Fibroblast of lung (primary cell): Measurements from ENCODE around the gene LIF.

Experiments used
- EZH2 ChIP-seq: IDR thresholded peaks from 2 replicates; pipeline ENCODE4 v1.5.1; 2012; ENCODE audit warnings: low read length, control low read depth, mild to moderate bottlenecking; ENCODE audit errors: missing control alignments
- TF ChIP-seq, protein P1 (sequence below), 2 donors: IDR thresholded peaks in 1 of 2; conservative IDR thresholded peaks in 1 of 2; 1 replicate in 1 of 2; 2 replicates in 1 of 2; pipeline ENCODE4 v1.5.1; 2011 to 2012; ENCODE audit warnings: low read length in 2 of 2, control low read depth in 1 of 2, inconsistent platforms in 1 of 2, low read depth in 1 of 2, mild to moderate bottlenecking in 1 of 2

DNA sequence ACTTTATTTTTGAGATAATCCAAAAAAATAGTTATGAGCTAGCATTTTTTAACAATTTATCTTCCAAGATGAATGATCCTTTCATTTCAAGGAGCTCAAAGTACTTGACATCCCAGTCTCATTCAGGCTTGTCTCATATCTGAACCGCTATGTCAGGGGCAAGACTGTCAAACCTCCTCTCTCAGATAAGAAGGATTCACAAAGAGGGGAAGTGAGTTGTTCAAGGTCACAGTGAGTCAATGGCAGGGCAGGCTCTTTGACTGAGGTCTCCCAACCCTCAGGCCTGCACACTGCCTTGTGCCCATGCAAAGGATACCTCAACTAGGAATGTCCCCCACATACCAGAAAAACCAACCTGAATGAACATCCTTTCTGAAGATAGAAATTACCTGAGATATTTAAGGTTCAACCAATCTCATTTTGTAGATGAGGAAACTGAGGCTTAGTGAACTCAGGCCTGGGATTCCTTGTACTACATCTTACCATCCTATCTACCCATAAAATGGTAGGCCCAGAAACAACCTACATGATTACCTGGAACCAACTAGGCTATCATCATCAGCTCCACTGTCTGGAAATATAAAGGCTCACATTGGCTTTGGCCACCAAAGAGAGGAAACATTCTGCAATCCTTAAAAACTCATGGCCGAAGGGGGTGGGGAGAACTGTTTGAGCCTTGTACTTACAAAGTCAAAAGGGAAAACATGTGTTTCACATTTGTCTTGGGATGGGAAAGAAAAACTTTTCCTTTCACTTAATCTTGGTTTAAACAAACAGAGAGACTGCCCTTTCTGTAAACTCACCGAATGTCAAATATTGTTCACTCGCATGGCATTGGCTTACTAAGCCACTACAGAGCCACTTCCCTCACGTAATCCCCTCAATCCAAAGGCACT is 51.1 kb downstream of the LIF start:
- TF ChIP-seq, protein P1, sequence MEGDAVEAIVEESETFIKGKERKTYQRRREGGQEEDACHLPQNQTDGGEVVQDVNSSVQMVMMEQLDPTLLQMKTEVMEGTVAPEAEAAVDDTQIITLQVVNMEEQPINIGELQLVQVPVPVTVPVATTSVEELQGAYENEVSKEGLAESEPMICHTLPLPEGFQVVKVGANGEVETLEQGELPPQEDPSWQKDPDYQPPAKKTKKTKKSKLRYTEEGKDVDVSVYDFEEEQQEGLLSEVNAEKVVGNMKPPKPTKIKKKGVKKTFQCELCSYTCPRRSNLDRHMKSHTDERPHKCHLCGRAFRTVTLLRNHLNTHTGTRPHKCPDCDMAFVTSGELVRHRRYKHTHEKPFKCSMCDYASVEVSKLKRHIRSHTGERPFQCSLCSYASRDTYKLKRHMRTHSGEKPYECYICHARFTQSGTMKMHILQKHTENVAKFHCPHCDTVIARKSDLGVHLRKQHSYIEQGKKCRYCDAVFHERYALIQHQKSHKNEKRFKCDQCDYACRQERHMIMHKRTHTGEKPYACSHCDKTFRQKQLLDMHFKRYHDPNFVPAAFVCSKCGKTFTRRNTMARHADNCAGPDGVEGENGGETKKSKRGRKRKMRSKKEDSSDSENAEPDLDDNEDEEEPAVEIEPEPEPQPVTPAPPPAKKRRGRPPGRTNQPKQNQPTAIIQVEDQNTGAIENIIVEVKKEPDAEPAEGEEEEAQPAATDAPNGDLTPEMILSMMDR (conservative IDR thresholded peaks at IDR 0.05 in 1 of 2, IDR thresholded peaks at IDR 0.05 in 1 of 2; ENCODE audit: low read depth in 1 of 2, low read length in 2 of 2) = no peak
- TF ChIP-seq EZH2 = no peak
